ENCODE results near the gene SLC25A25.

SLC25A25 gene

GRCh38 chr9:128138001-128138400 is 70.0 kb downstream of the SLC25A25 start:
- DNase-seq (ENCODE audit: extremely low read depth, low read depth) = no peak
- TF ChIP-seq CTCF (IDR thresholded peaks at IDR 0.05; ENCODE audit: low read depth, low read length, missing control alignments) = no peak
- no peak overlapping the region for H3K4me3 ChIP-seq (replicated peaks; ENCODE audit: low read depth, low read length)

- no peak overlapping the region for H3K4me3 ChIP-seq (replicated peaks; ENCODE audit: low read depth, low read length)
- DNase-seq (ENCODE audit: extremely low read depth, low read depth) = no peak
- TF ChIP-seq CTCF (IDR thresholded peaks at IDR 0.05; ENCODE audit: low read depth, low read length, missing control alignments) = no peak
These were observed 71.6 kb downstream of the SLC25A25 start for GRCh38 chr9:128139621-128140020.

- no peak for DNase-seq (ENCODE audit: extremely low read depth, low read depth)
- H3K4me3 ChIP-seq (replicated peaks; ENCODE audit: low read depth, low read length) = no peak overlapping the region
- TF ChIP-seq CTCF (IDR thresholded peaks at IDR 0.05; ENCODE audit: low read depth, low read length, missing control alignments) = no peak
These were observed 73.6 kb downstream of the SLC25A25 start for GRCh38 chr9:128141604-128142003.

- TF ChIP-seq CTCF (IDR thresholded peaks at IDR 0.05; ENCODE audit: low read depth, low read length, missing control alignments) = no peak
- H3K4me3 ChIP-seq (replicated peaks; ENCODE audit: low read depth, low read length) = no peak overlapping the region
- no peak for DNase-seq (ENCODE audit: extremely low read depth, low read depth)
These were observed 74.0 kb downstream of the SLC25A25 start for GRCh38 chr9:128142061-128142460.

- H3K4me3 ChIP-seq (replicated peaks; ENCODE audit: low read depth, low read length) = no peak overlapping the region
- TF ChIP-seq CTCF (IDR thresholded peaks at IDR 0.05; ENCODE audit: low read depth, low read length, missing control alignments) = no peak
- no peak for DNase-seq (ENCODE audit: extremely low read depth, low read depth)
These were observed 74.6 kb downstream of the SLC25A25 start for GRCh38 chr9:128142596-128142995.

- H3K4me3 ChIP-seq (replicated peaks; ENCODE audit: low read depth, low read length) = no peak overlapping the region
- DNase-seq (ENCODE audit: extremely low read depth, low read depth) = no peak
- TF ChIP-seq CTCF (IDR thresholded peaks at IDR 0.05; ENCODE audit: low read depth, low read length, missing control alignments) = no peak
These were observed 75.7 kb downstream of the SLC25A25 start for GRCh38 chr9:128143525-128144238.
